Sigmoid colon (tissue), 7 donors: Measurements from ENCODE around the gene TWF2. TPM values are rescaled to one million over a fixed set of nuclear protein-coding genes. Genes with fewer than 3 reads are reported as not detected.

Experiments used
- DNase-seq: peaks from one replicate; pipeline ENCODE4 v3.0.0-alpha.2; 2019
- H3K27ac ChIP-seq, 4 donors: fragments of 200-600 bp; sonication (generic); one replicate each; pipeline ENCODE4 v1.5.1; 2016 to 2019; ENCODE audit warnings: mild to moderate bottlenecking in 1 of 4
- H3K27me3 ChIP-seq, 3 donors: fragments of 200-600 bp; sonication (generic); one replicate each; pipeline ENCODE4 v1.5.1; 2019; ENCODE audit warnings: mild to moderate bottlenecking in 1 of 3
- H3K36me3 ChIP-seq, 4 donors: fragments of 200-600 bp; sonication (generic); one replicate each; pipeline ENCODE4 v1.5.1; 2016 to 2019
- H3K4me1 ChIP-seq, 4 donors: fragments of 200-600 bp; sonication (generic); one replicate each; pipeline ENCODE4 v1.5.1; 2017 to 2019
- H3K4me3 ChIP-seq, 4 donors: fragments of 200-600 bp; sonication (generic); one replicate each; pipeline ENCODE4 v1.5.1; 2017 to 2019; ENCODE audit warnings: mild to moderate bottlenecking in 2 of 4, moderate library complexity in 1 of 4
- H3K9me3 ChIP-seq, 4 donors: fragments of 200-600 bp in 3 of 4; sonication (generic) in 3 of 4; one replicate each; pipeline versions ENCODE4 v1.5.1 to v1.6.1; 2013 to 2019
- EP300 ChIP-seq, 4 donors: sonication (generic); formaldehyde crosslinking; IDR thresholded peaks; one replicate each; pipeline ENCODE4 v1.6.1; 2017; ENCODE audit warnings: antibody characterized with exemption in 4 of 4
- POLR2A ChIP-seq, 2 donors: fragments of 450-650 bp; IDR thresholded peaks; one replicate each; pipeline ENCODE4 v1.6.1; 2016; ENCODE audit warnings: antibody characterized with exemption in 2 of 2, mild to moderate bottlenecking in 2 of 2, moderate library complexity in 2 of 2
- POLR2AphosphoS5 ChIP-seq, 4 donors: sonication (generic); formaldehyde crosslinking; IDR thresholded peaks; one replicate each; pipeline ENCODE4 v1.6.1; 2017; ENCODE audit warnings: antibody characterized with exemption in 4 of 4
- WGBS, 2 donors: extraction: QIAGEN DNeasy Blood & Tissue Kit; methylation state at CpG; one replicate each; pipeline ENCODE4 v1.1.7; 2013; 5-methylcytosine and 5-hydroxymethylcytosine counted together
- intact Hi-C: fragments of 100-400 bp; cut with DNase I; formaldehyde crosslinking; loops from one replicate; pipeline ENCODE4 v1.15.1; 2023
- polyA plus RNA-seq, 3 donors: library from polyadenylated mRNA; stranded (reverse); fragments of 200-250 nt; gene quantifications; one replicate each; pipeline ENCODE4 v1.2.3, GENCODE V29; 2013
- small RNA-seq, 3 donors: library from RNA; depleted of rRNA; stranded (forward); fragments of <200 nt; gene quantifications; one replicate each; pipeline ENCODE3, GENCODE V24; 2016
- total RNA-seq, 4 donors: library from RNA; depleted of rRNA; stranded (reverse); fragments of >200 nt; gene quantifications; one replicate each; pipeline ENCODE4 v1.1.0, GENCODE V29; 2016
- TF ChIP-seq, protein P1 (sequence below), 4 experiments: fragments of 450-650 bp in 3 of 4; fragments of 200-600 bp in 1 of 4; IDR thresholded peaks; one replicate each; pipeline ENCODE4 v1.5.1; 2016 to 2019; ENCODE audit warnings: antibody characterized with exemption in 4 of 4, mild to moderate bottlenecking in 3 of 4, moderate library complexity in 2 of 4
- donor health status: healthy with polysubstance abuse.
- donor health status: Bipolar disorder and iron deficiency.
- donor health status: healthy.

TWF2 gene
- total and polyA plus RNA-seq, 7 donors: 40.4 to 79.3 (median 57.3) TPM

DNA sequence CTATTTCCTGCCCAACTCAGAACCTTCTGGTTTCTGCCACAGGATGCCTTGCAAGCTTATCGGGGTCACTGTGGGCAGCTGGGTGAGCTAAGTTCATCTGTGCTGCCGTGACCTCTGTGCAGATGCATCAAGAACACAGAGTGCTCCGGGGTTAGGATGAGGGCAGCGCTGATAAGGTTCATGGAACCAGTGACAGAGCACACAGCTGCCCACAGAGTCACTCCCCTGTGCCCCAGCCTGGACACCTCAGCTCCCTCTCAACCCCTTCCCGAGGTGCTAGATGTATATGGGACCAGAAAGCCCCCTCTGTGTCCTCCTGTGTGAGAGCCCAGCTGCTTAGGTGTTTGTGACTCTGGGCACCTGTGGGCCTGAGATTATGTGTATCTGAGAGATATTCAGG, 56.8 kb downstream of the TWF2 start:
- Histone ChIP-seq H3K4me3 (no peak overlapping the region), H3K27ac (no peak overlapping the region), H3K4me1 (no peaks in the 10 kb centered on the region), H3K27me3 (no peaks in the 10 kb centered on the region), H3K9me3 (no peaks in the 10 kb centered on the region), H3K36me3 (no peaks in the 10 kb centered on the region)
- TF ChIP-seq, protein P1, sequence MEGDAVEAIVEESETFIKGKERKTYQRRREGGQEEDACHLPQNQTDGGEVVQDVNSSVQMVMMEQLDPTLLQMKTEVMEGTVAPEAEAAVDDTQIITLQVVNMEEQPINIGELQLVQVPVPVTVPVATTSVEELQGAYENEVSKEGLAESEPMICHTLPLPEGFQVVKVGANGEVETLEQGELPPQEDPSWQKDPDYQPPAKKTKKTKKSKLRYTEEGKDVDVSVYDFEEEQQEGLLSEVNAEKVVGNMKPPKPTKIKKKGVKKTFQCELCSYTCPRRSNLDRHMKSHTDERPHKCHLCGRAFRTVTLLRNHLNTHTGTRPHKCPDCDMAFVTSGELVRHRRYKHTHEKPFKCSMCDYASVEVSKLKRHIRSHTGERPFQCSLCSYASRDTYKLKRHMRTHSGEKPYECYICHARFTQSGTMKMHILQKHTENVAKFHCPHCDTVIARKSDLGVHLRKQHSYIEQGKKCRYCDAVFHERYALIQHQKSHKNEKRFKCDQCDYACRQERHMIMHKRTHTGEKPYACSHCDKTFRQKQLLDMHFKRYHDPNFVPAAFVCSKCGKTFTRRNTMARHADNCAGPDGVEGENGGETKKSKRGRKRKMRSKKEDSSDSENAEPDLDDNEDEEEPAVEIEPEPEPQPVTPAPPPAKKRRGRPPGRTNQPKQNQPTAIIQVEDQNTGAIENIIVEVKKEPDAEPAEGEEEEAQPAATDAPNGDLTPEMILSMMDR (IDR thresholded peaks at IDR 0.05): no peak
- TF ChIP-seq POLR2A (IDR thresholded peaks at IDR 0.05) (no peak), EP300 (IDR thresholded peaks at IDR 0.05) (no peak)
- intact Hi-C loops: no loop called here
- DNase-seq: no peak
- 83 to 89% methylated on average over 5 of the region's 5 CpGs for WGBS, 2 donors

DNA sequence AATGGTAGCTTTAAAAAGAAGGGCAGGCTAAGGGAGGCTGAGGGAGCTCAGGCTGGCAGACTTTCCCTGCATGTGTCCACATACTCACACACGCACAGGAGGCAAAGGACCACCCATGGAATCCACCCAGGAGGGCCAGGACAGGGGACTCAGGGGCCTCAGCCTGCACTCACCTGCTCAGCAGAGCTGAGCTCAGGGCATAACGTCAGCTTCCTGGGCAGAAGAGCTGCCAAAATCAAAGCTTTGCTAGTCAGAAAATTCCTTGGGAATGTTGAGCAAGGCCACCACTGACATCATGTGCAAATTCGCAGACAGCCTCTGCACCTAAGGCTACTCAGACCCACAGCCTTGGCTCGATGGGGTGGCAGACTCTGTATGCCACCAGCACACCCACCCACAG, 57.4 kb downstream of the TWF2 start:
- H3K27me3 ChIP-seq: no peaks in the 10 kb centered on the region
- intact Hi-C loops: no loop called here
- WGBS, 2 donors: 83 to 89% methylated on average over 4 of the region's 4 CpGs
- TF ChIP-seq POLR2AphosphoS5 (IDR thresholded peaks at IDR 0.05) (no peak), EP300 (IDR thresholded peaks at IDR 0.05) (no peak), POLR2A (IDR thresholded peaks at IDR 0.05) (no peak)
- TF ChIP-seq, protein P1 (IDR thresholded peaks at IDR 0.05): no peak
- no peaks in the 10 kb centered on the region for H3K9me3 ChIP-seq
- no peak overlapping the region for H3K4me3 ChIP-seq
- no peaks in the 10 kb centered on the region for H3K4me1 ChIP-seq
- no peaks in the 10 kb centered on the region for H3K36me3 ChIP-seq
- DNase-seq: no peak
- no peak overlapping the region for H3K27ac ChIP-seq

Small RNAs within 50 kb of the gene (small RNA-seq; reads per million reads assigned to genes)
- 476 to 1,017 (median 578) reads per million in 3 donors for gene MIRLET7G

Other genes with a start within 250 kb of the TWF2 start
- 1,000 to 10,000 TPM; 1,247 to 2,632 (median 2,024) TPM for gene RPL29, start 243.3 kb downstream of the TWF2 start, total RNA-seq
- gene RPL29, start 243.3 kb downstream of the TWF2 start, polyA plus RNA-seq: 1,000 to 10,000 TPM; 1,880 to 2,993 (median 2,094) TPM
- 1 to 10 TPM; 6.3 to 7.5 (median 7.0) TPM for gene DUSP7, start 182.6 kb downstream of the TWF2 start, total RNA-seq
- gene DUSP7, start 182.6 kb downstream of the TWF2 start, polyA plus RNA-seq: 1 to 10 TPM; 3.0 to 7.6 (median 4.2) TPM
- 1 to 10 TPM in 3 of 4 donors, under 1 TPM in 1; 0.66 to 1.7 (median 1.2) TPM for gene POC1A, start 84.7 kb downstream of the TWF2 start, total RNA-seq
- gene POC1A, start 84.7 kb downstream of the TWF2 start, polyA plus RNA-seq: 10 to 100 TPM in 1 of 3 donors, 1 to 10 TPM in 2; 3.6 to 15.8 (median 7.6) TPM
- gene ALAS1, start 41.0 kb downstream of the TWF2 start, total RNA-seq: 10 to 100 TPM; 23.2 to 27.3 (median 25.8) TPM
- gene ALAS1, start 41.0 kb downstream of the TWF2 start, polyA plus RNA-seq: 100 to 1,000 TPM in 1 of 3 donors, 10 to 100 TPM in 2; 70.7 to 121 (median 81.7) TPM
- under 1 TPM in 2 of 4 donors, not detected in 2; 0.54 to 0.55 TPM for gene TLR9, start 13.5 kb downstream of the TWF2 start, total RNA-seq
- under 1 TPM in 1 of 3 donors, not detected in 2; 0.98 TPM for gene TLR9, start 13.5 kb downstream of the TWF2 start, polyA plus RNA-seq
- gene PPM1M, start 6.6 kb upstream of the TWF2 start, total RNA-seq: 10 to 100 TPM; 21.7 to 28.2 (median 24.8) TPM
- 10 to 100 TPM in 2 of 3 donors, 1 to 10 TPM in 1; 5.8 to 16.9 (median 11.4) TPM for gene PPM1M, start 6.6 kb upstream of the TWF2 start, polyA plus RNA-seq
- 10 to 100 TPM; 44.4 to 54.9 (median 48.0) TPM for gene WDR82, start 39.5 kb upstream of the TWF2 start, total RNA-seq
- 10 to 100 TPM; 22.2 to 50.2 (median 28.4) TPM for gene WDR82, start 39.5 kb upstream of the TWF2 start, polyA plus RNA-seq
- 1 to 10 TPM; 1.6 to 4.6 (median 3.8) TPM for gene GLYCTK, start 48.7 kb upstream of the TWF2 start, total RNA-seq
- gene GLYCTK, start 48.7 kb upstream of the TWF2 start, polyA plus RNA-seq: 10 to 100 TPM; 20.4 to 48.2 (median 48.1) TPM
- gene DNAH1, start 77.2 kb upstream of the TWF2 start, total RNA-seq: 1 to 10 TPM; 2.3 to 8.6 (median 6.1) TPM
- 1 to 10 TPM; 1.2 to 7.7 (median 1.4) TPM for gene DNAH1, start 77.2 kb upstream of the TWF2 start, polyA plus RNA-seq
- gene BAP1, start 170.8 kb upstream of the TWF2 start, total RNA-seq: 10 to 100 TPM; 46.0 to 59.5 (median 52.0) TPM
- gene BAP1, start 170.8 kb upstream of the TWF2 start, polyA plus RNA-seq: 10 to 100 TPM; 47.2 to 83.0 (median 50.5) TPM
- gene PHF7, start 171.5 kb upstream of the TWF2 start, total RNA-seq: 10 to 100 TPM in 3 of 4 donors, 1 to 10 TPM in 1; 8.9 to 14.1 (median 11.9) TPM
- gene PHF7, start 171.5 kb upstream of the TWF2 start, polyA plus RNA-seq: 10 to 100 TPM in 1 of 3 donors, 1 to 10 TPM in 2; 5.3 to 10.5 (median 9.0) TPM
- gene SEMA3G, start 205.9 kb upstream of the TWF2 start, total RNA-seq: 1 to 10 TPM; 2.6 to 5.4 (median 4.3) TPM
- 1 to 10 TPM in 1 of 3 donors, under 1 TPM in 2; 0.23 to 7.4 (median 0.60) TPM for gene SEMA3G, start 205.9 kb upstream of the TWF2 start, polyA plus RNA-seq
- 1 to 10 TPM in 1 of 4 donors, under 1 TPM in 1, not detected in 2; 0.99 to 2.9 TPM for gene TNNC1, start 214.9 kb upstream of the TWF2 start, total RNA-seq
- 10 to 100 TPM in 2 of 3 donors, 1 to 10 TPM in 1; 2.6 to 34.2 (median 23.6) TPM for gene TNNC1, start 214.9 kb upstream of the TWF2 start, polyA plus RNA-seq
- gene NISCH, start 216.4 kb upstream of the TWF2 start, total RNA-seq: 100 to 1,000 TPM in 1 of 4 donors, 10 to 100 TPM in 3; 53.5 to 113 (median 68.4) TPM
- gene NISCH, start 216.4 kb upstream of the TWF2 start, polyA plus RNA-seq: 10 to 100 TPM; 14.3 to 47.4 (median 18.0) TPM